Natural killer cell treated with Interleukin-12 subunit alpha and Interleukin-12 subunit beta and Interleukin-15 and Interleukin-18, amount 100 ng/mL, for 72 hours (primary cell): ENCODE measurements around the gene RAD21L1. TPM values are rescaled to one million over a fixed set of nuclear protein-coding genes. Genes with fewer than 3 reads are reported as not detected.
"Not testable (repeated sequence)": the region's sequence is repeated elsewhere in the genome, so short reads cannot be mapped to it uniquely, and the experiment has no call there.

Experiments
- ATAC-seq, 2 donors: fragments of 150-1000 bp; cut with Tn5 transposase in 1 of 2; sonication (Bioruptor Pico), chemical (Tn5 transposase) in 1 of 2; 2 replicates each; pipeline ENCODE4 v1.10.0; 2021
- DNase-seq: peaks from one replicate; pipeline ENCODE4 v3.0.0; 2022; ENCODE audit warnings: low spot score
- H3K27ac Mint-ChIP-seq, 2 donors: 1 replicate in 1 of 2; 2 replicates in 1 of 2; pipeline ENCODE4 v1.8.0; 2022; ENCODE audit warnings: mixed read lengths in 2 of 2, mild to moderate bottlenecking in 1 of 2, moderate library complexity in 1 of 2
- H3K27me3 Mint-ChIP-seq, 2 donors: 1 replicate in 1 of 2; 2 replicates in 1 of 2; pipeline ENCODE4 v1.8.0; 2022; ENCODE audit warnings: mixed read lengths in 2 of 2
- H3K36me3 Mint-ChIP-seq: one replicate; pipeline ENCODE4 v1.8.0; 2022; ENCODE audit warnings: mixed read lengths
- H3K4me1 Mint-ChIP-seq, 2 donors: 1 replicate in 1 of 2; 2 replicates in 1 of 2; pipeline ENCODE4 v1.8.0; 2022; ENCODE audit warnings: low read depth in 2 of 2, mixed read lengths in 2 of 2, mild to moderate bottlenecking in 1 of 2
- H3K4me3 Mint-ChIP-seq: one replicate; pipeline ENCODE4 v1.8.0; 2022; ENCODE audit warnings: mixed read lengths
- H3K9me3 Mint-ChIP-seq: 2 replicates; pipeline ENCODE4 v1.8.0; 2022; ENCODE audit warnings: mixed read lengths
- total RNA-seq, 2 donors: library from RNA; stranded (reverse); gene quantifications; one replicate each; pipeline ENCODE4 v1.2.3, GENCODE V29; 2022

The RAD21L1 gene
- total RNA-seq, 2 donors from 2014 or later: not detected

DNA sequence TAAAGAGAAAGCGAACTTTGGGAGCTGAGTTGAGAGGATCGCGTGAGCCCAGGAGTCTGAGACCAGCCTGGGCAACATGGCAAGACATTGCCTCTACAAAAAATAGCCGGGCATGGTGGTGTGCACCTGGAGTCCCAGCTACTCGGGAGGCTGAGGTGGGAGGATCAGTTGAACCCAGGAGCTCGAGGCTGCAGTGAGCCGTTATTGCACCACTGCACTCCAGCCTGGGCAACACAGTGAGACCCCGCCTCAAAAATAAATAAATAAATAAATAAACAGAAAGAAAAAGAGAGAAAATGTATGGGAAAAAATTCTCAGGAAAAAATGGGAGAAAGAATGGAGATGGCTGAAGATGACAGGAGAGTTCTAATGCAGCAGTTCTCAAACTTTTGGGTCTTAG is 20.0 kb upstream of the RAD21L1 start:
- no peak overlapping the region for H3K27ac Mint-ChIP-seq
- no peaks in the 10 kb centered on the region for H3K4me1 Mint-ChIP-seq
- no peak for ATAC-seq
- no peak for DNase-seq
- H3K36me3 Mint-ChIP-seq: no peaks in the 10 kb centered on the region
- H3K9me3 Mint-ChIP-seq: no peaks in the 10 kb centered on the region
- peaks cover 7 to 14% of the 10 kb centered on the region in 2 donors for H3K27me3 Mint-ChIP-seq
- H3K4me3 Mint-ChIP-seq: no peak overlapping the region

DNA sequence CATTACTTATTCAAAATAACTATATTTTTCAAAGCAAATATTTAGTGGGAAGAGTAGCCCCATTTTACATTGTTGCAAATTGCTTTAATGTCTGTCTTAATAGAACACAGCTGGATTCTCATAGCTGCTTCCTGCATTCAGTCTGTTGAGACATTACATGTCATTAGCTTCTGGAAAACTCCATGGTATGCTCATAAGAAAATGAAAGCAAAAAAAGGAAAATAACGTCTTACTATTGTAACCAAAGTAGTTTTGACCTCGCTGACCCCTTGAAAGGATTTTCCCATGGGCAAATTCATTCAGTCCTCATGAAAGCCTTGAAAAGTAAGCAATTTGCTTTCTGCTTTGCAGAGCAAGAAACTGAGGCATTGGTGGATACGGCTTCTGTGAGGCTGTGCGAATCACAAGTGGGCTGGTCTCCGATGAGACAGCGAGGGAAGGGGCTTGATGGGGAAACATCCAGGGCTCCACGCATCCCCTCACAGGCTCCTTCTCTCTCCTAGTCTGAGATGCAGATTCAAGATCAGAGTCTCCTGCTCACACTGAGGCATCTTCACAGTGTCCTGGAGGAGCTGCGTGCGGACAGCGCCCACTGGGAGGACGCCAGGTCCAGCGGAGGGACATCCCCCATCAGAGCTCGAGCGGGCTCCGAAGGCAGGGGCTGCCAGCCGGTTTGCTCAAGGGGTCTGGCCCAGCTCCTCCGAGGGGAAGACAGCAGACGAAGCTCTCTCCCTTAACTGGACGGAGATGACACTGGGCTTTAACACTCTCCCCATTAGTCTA is 19.3 kb upstream of the RAD21L1 start:
- no peak overlapping the region for H3K27ac Mint-ChIP-seq
- no peaks in the 10 kb centered on the region for H3K36me3 Mint-ChIP-seq
- H3K9me3 Mint-ChIP-seq: no peaks in the 10 kb centered on the region
- ATAC-seq (peak in 1 of 2 donors; percentile 48), DNase-seq (no peak)
- no peak overlapping the region for H3K4me3 Mint-ChIP-seq
- H3K27me3 Mint-ChIP-seq: peaks cover 10 to 14% of the 10 kb centered on the region in 2 donors
- no peaks in the 10 kb centered on the region for H3K4me1 Mint-ChIP-seq

- H3K27ac Mint-ChIP-seq: no peak overlapping the region
- no peak for DNase-seq
- no peak for ATAC-seq
- no peaks in the 10 kb centered on the region for H3K36me3 Mint-ChIP-seq
- H3K27me3 Mint-ChIP-seq: peaks cover 17 to 18% of the 10 kb centered on the region in 2 donors
- H3K4me1 Mint-ChIP-seq: no peaks in the 10 kb centered on the region
- no peaks in the 10 kb centered on the region for H3K9me3 Mint-ChIP-seq
- H3K4me3 Mint-ChIP-seq: no peak overlapping the region
These were observed 18.5 kb upstream of the RAD21L1 start for GRCh38 chr20:1207293-1207878.

DNA sequence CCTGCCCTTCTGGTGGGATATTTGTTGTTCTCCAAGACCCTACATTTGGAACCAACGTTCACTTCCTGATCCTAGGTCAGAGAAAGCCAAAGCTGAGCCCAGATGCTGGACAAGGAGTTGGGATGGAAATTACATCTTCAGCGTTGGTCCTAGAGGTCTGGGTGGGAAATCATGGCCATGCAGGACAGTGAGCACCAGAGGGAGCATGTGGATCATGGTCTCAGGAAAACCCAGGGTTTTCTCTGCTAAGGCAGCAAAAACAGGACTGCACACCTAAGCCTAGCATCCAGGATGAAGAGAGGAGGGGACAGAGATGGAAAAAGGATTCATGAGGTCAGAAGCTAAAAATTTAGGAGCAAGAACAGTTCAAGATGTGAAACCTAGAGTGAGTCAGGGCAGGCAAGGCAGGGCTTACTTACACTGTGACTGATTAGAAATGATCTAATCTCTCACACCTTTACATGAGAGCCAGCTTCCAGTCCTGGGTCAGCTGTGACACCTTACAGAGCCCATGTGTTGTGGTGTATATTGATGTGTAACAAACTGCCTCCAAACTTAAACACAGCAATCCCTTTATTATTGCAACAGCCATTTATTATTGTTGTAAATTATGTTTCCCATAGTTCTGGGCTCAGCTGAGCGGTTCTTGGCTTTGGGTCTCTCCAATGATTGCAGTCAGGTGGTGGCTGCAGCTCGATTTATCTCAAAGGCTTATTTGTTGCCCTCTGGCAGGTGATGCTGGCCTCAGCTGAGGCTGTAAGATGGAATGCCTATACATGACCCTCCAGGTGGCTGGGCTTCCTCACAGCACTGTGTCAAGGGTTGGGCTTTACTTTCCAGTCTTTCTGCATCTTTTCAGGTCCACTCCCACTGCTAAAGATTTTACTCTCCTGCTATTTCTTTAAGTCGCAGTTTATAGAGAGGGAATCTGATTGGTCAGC is 16.1 kb upstream of the RAD21L1 start:
- no peak overlapping the region for H3K27ac Mint-ChIP-seq
- DNase-seq (no peak), ATAC-seq (peak in 1 of 2 donors; percentile 52)
- peaks cover 0 to 4% of the 10 kb centered on the region in 2 donors for H3K4me1 Mint-ChIP-seq
- no peaks in the 10 kb centered on the region for H3K36me3 Mint-ChIP-seq
- no peaks in the 10 kb centered on the region for H3K9me3 Mint-ChIP-seq
- H3K27me3 Mint-ChIP-seq: peaks cover 24 to 25% of the 10 kb centered on the region in 2 donors
- no peak overlapping the region for H3K4me3 Mint-ChIP-seq

DNA sequence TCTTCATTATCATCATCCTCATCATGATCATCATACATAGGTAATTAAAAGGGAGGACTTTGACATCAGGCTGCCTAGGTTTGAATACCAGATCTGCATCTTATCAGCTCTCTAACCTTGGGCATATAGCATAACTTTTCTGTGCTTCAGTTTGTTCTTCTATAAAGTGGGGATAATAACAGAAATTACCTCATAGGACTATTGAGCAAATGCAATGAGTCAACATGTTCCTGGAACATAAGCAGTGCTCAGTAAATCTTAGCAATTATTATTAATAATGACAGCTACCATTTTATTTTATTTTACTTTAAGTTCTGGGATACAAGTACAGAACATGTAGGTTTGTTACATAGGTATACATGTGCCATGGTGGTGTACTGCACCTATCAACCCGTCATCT is 15.3 kb upstream of the RAD21L1 start:
- no peak overlapping the region for H3K27ac Mint-ChIP-seq
- DNase-seq (no peak), ATAC-seq (no peak)
- no peak overlapping the region for H3K4me3 Mint-ChIP-seq
- peaks cover 0 to 4% of the 10 kb centered on the region in 2 donors for H3K4me1 Mint-ChIP-seq
- H3K9me3 Mint-ChIP-seq: no peaks in the 10 kb centered on the region
- peaks cover 30 to 33% of the 10 kb centered on the region in 2 donors for H3K27me3 Mint-ChIP-seq
- no peaks in the 10 kb centered on the region for H3K36me3 Mint-ChIP-seq

DNA sequence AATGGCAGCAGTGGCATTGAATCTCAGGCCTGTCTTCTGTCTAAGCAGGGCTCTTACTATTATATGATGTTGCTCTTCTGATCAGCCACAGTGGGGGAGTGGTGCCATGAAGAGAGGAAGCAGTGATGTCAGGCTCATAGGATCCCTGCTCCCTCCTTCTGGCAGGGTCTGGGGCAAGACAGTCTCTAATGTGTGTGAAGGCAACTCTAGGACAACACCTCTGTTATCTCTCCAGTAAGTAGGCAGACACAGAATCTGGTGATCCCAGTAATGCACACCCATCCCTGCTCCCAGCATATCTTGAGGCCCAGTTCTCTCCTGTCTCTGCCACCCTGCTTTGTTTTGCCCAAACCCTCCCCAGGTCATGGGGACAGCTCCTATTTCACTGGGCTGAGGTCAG is 13.8 kb upstream of the RAD21L1 start:
- no peak for DNase-seq
- H3K9me3 Mint-ChIP-seq: no peaks in the 10 kb centered on the region
- ATAC-seq: no peak
- peaks cover 32 to 34% of the 10 kb centered on the region in 2 donors for H3K27me3 Mint-ChIP-seq
- H3K4me3 Mint-ChIP-seq: no peak overlapping the region
- no peak overlapping the region for H3K27ac Mint-ChIP-seq
- H3K4me1 Mint-ChIP-seq: peaks cover 0 to 4% of the 10 kb centered on the region in 2 donors
- H3K36me3 Mint-ChIP-seq: no peaks in the 10 kb centered on the region

- H3K4me3 Mint-ChIP-seq: no peak overlapping the region
- no peaks in the 10 kb centered on the region for H3K36me3 Mint-ChIP-seq
- ATAC-seq (peak; percentile 84 to 87), DNase-seq (peak; percentile 68)
- no peaks in the 10 kb centered on the region for H3K9me3 Mint-ChIP-seq
- peaks cover 33 to 37% of the 10 kb centered on the region in 2 donors for H3K27me3 Mint-ChIP-seq
- H3K4me1 Mint-ChIP-seq: peaks cover 0 to 4% of the 10 kb centered on the region in 2 donors
- H3K27ac Mint-ChIP-seq: no peak overlapping the region
These were observed 13.0 kb upstream of the RAD21L1 start for GRCh38 chr20:1212607-1213396.

DNA sequence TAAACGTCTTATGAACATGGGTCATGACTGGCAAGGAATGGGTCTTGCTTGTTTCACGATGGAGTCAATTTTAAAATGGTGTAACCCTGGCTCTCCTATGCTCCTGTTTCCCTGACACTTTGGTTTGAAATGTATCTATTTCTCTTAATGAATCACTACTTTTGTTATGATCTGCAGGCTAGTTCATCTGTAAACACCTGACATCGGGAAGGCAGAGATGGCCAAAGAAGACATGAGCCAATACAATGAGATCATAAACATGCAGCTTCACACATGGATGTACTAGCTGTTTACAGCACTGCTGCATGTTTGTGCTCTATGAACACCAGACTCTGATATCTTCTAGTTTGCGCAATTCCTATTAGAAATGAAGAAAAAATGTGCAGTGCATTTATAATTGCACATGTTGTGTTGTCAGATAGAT is 11.0 kb upstream of the RAD21L1 start:
- Mint-ChIP-seq H3K9me3 (no peaks in the 10 kb centered on the region), H3K27ac (no peak overlapping the region), H3K27me3 (peaks cover 48 to 49% of the 10 kb centered on the region in 2 donors), H3K4me3 (no peak overlapping the region), H3K4me1 (peaks cover 0 to 4% of the 10 kb centered on the region in 2 donors), H3K36me3 (no peaks in the 10 kb centered on the region)
- ATAC-seq (no peak), DNase-seq (no peak)

DNA sequence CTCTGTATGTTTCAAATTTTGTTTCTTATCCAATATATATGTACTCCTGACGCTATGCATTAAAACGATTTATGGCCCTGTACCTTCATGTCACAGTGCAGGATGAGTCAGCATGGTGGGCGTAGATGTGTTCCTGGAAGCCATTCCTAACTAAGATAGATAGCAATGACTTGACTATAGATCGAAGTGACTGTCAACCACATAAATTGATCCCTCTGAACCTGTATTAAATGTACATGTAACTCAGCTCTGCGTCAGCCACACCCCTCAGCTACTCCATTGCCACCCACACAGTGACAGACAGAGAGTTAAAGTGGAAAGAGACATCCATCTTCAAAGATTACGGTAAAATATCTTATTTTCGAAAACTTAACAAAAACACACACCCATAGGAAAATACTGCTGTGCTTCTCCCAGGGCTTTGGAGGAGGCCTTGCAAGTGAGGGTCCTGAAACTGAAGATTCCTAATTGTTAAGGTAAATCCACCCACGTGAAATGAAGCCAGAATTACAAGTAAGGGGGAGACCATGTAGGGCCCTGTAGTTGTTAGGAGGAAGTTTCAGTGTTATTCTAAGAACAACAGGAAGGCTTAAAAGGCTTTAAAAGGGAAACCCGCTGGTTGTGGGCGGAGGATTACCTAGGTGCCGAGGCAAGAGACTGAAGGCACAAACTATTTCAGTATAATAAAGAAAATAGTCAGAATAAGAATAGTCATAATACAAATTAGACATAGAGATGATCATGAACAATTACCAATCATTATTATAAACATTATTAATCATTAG is 10.3 kb upstream of the RAD21L1 start:
- no peak overlapping the region for H3K4me3 Mint-ChIP-seq
- peaks cover 0 to 4% of the 10 kb centered on the region in 2 donors for H3K4me1 Mint-ChIP-seq
- H3K27ac Mint-ChIP-seq: no peak overlapping the region
- H3K36me3 Mint-ChIP-seq: no peaks in the 10 kb centered on the region
- no peak for DNase-seq
- peaks cover 44 to 47% of the 10 kb centered on the region in 2 donors for H3K27me3 Mint-ChIP-seq
- peak in 1 of 2 donors; percentile 31 for ATAC-seq
- H3K9me3 Mint-ChIP-seq: no peaks in the 10 kb centered on the region

DNA sequence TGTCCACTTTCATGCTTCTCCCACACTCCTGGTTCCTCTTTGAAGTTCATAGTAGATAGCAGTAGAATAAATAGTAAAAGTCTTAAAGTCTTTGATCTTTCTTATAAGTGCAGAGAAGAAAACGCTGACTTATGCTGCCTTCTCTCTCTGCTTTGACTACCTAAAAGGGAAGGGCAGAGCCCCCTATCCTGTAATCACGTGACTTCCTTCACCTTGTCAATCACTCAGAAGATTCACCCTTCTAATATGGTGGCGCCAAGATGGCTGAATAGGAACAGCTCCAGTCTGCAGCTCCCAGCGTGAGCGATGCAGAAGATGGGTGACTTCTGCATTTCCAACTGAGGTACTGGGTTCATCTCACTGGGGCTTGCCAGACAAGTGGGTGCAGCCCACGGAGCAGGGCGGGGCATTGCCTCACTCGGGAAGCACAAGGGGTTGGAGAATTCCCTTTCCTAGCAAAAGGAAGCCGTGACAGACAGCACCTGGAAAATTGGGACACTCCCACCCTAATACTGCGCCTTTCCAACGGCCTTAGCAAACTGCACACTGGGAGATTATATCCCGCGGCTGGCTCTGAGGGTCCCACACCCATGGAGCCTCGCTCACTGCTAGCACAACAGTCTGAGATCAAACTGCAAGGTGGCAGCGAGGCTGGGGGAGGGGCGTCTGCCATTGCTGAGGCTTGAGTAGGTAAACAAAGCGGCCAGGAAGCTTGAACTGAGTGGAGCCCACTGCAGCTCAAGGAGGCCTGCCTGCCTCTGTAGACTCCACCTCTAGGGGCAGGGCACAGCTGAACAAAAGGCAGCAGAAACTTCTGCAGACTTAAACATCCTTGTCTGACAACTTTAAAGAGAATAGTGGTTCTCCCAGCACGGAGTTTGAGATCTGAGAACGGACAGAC is 9.1 kb upstream of the RAD21L1 start:
- not testable (repeated sequence) for ATAC-seq, DNase-seq, H3K27ac Mint-ChIP-seq, H3K4me1 Mint-ChIP-seq, H3K36me3 Mint-ChIP-seq, H3K9me3 Mint-ChIP-seq, H3K4me3 Mint-ChIP-seq
- peaks cover 39 to 45% of the 10 kb centered on the region in 2 donors for H3K27me3 Mint-ChIP-seq

DNA sequence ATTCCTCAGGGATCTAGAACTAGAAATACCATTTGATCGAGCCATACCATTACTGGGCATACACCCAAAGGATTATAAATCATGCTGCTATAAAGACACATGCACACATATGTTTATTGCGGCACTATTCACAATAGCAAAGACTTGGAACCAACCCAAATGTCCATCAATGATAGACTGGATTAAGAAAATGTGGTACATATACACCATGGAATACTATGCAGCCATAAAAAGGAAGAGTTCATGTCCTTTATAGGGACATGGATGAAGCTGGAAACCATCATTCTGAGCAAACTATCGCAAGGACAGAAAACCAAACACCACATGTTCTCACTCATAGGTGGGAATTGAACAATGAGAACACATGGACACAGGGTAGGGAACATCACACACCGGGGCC is 3.1 kb upstream of the RAD21L1 start:
- H3K27ac Mint-ChIP-seq, DNase-seq, H3K36me3 Mint-ChIP-seq, H3K9me3 Mint-ChIP-seq, H3K4me3 Mint-ChIP-seq, H3K4me1 Mint-ChIP-seq, ATAC-seq: not testable (repeated sequence)
- peaks cover 16 to 30% of the 10 kb centered on the region in 2 donors for H3K27me3 Mint-ChIP-seq
